Testis (tissue), 3 donors: Measurements from ENCODE around the gene YBX2. TPM values are rescaled to one million over a fixed set of nuclear protein-coding genes. Genes with fewer than 3 reads are reported as not detected.
A peak's percentile ranks its signal among the peaks of the same experiment; 100 is the strongest.

Experiments used
- DNase-seq: peaks from one replicate; pipeline ENCODE4 v3.0.0-alpha.2; 2019
- H3K27ac ChIP-seq, 2 donors: fragments of 200-600 bp; sonication (generic); one replicate each; pipeline ENCODE4 v1.5.1; 2019
- H3K27me3 ChIP-seq: fragments of 200-600 bp; sonication (generic); one replicate; pipeline ENCODE4 v1.5.1; 2019
- H3K36me3 ChIP-seq: fragments of 200-600 bp; sonication (generic); one replicate; pipeline ENCODE4 v1.5.1; 2017; ENCODE audit warnings: low read depth; ENCODE audit errors: missing control alignments
- H3K4me1 ChIP-seq: fragments of 200-600 bp; sonication (generic); one replicate; pipeline ENCODE4 v1.5.1; 2019
- H3K4me3 ChIP-seq, 2 donors: fragments of 200-600 bp; sonication (generic); one replicate each; pipeline ENCODE4 v1.5.1; 2017 to 2019
- H3K9me3 ChIP-seq: fragments of 200-600 bp; sonication (generic); one replicate; pipeline ENCODE4 v1.5.1; 2017
- CTCF ChIP-seq, 3 experiments: fragments of 450-650 bp in 2 of 3; fragments of 200-600 bp in 1 of 3; sonication (generic) in 1 of 3; IDR thresholded peaks; one replicate each; pipeline ENCODE4 v1.5.1; 2016 to 2019; ENCODE audit warnings: antibody characterized with exemption in 3 of 3, mild to moderate bottlenecking in 2 of 3, moderate library complexity in 1 of 3
- POLR2A ChIP-seq: fragments of 450-650 bp; IDR thresholded peaks from one replicate; pipeline ENCODE4 v1.6.1; 2017; ENCODE audit warnings: antibody characterized with exemption, mild to moderate bottlenecking, moderate library complexity
- WGBS, 2 donors: methylation state at CpG; one replicate each; pipeline ENCODE4 v1.1.5; 2018; 5-methylcytosine and 5-hydroxymethylcytosine counted together
- intact Hi-C: fragments of 100-400 bp; cut with DNase I; formaldehyde crosslinking; loops from one replicate; pipeline ENCODE4 v1.15.1; 2023; ENCODE audit warnings: low total_unique reads
- polyA plus RNA-seq: library from polyadenylated mRNA; stranded (reverse); fragments of 350-450 nt; fragmentation: Illumina TruSeq; extraction: RNeasy Lipid Tissue Mini Kit (QIAGEN cat#74804); gene quantifications from one replicate; pipeline ENCODE4 v1.2.3, GENCODE V29; 2014; ENCODE audit warnings: low read depth, low replicate concordance; ENCODE audit not compliant: insufficient read depth
- total RNA-seq, 2 donors: library from RNA; depleted of rRNA; stranded (reverse); fragments of >200 nt; gene quantifications; one replicate each; pipeline ENCODE4 v1.2.3, GENCODE V29; 2016

YBX2 gene
- total and polyA plus RNA-seq, 3 donors from 2014 or later, result 276 to 1,120 (median 549) TPM

DNA sequence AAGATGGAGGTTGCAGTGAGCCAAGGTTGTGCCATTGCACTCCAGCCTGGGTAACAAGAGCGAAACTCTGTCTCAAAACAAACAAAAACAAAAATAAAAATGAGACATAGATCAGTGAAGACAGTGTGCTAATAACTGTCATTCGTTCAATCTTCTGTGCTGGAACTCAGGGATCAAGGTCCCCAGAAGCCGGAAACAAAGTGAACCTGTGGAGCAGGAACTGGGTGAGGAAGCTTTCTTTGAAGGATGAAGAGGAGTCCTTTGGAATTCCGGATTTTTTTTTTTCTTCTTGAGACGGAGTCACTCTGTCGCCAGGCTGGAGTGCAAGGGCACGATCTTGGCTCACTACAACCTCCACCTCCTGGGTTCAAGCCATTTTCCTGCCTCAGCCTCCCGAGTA is 15.0 kb downstream of the YBX2 start:
- Histone ChIP-seq H3K9me3 (no peaks in the 10 kb centered on the region), H3K4me1 (peaks cover 12% of the 10 kb centered on the region), H3K36me3 (no peaks in the 10 kb centered on the region), H3K4me3 (no peak overlapping the region), H3K27me3 (no peaks in the 10 kb centered on the region), H3K27ac (no peak overlapping the region)
- WGBS, 2 donors, result 88 to 89% methylated on average over 8 of the region's 8 CpGs
- intact Hi-C loops, result no loop called here
- DNase-seq, result no peak
- no peak for TF ChIP-seq POLR2A
- TF ChIP-seq CTCF (IDR thresholded peaks at IDR 0.05), result no peak

DNA sequence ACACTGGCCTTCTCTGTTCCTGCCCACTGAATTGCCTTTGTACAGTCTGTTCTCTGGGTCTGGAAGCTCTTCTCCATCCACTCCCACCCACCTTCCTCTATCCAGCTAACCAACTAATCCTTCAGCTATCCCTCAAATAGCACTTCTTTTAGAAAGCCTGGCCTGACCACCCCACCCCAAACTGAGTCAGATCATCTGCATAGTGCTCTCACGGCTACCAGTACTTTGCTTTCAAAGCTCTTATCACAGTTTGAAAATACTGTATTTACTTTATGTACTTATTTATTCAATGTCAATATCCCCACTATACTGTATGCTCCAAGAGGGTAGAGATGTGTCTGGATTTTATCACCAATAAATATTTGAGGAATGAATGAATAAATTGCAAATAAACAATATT is 27.7 kb downstream of the YBX2 start:
- intact Hi-C loops, result no loop called here
- no peak for DNase-seq
- TF ChIP-seq POLR2A, result no peak
- no peak for TF ChIP-seq CTCF (IDR thresholded peaks at IDR 0.05)
- H3K27ac ChIP-seq, result no peak overlapping the region
- H3K27me3 ChIP-seq, result no peaks in the 10 kb centered on the region
- no peaks in the 10 kb centered on the region for H3K4me1 ChIP-seq
- no peaks in the 10 kb centered on the region for H3K36me3 ChIP-seq
- H3K4me3 ChIP-seq, result no peak overlapping the region
- 43 to 83% methylated on average over 1 of the region's 1 CpG for WGBS, 2 donors
- no peaks in the 10 kb centered on the region for H3K9me3 ChIP-seq

DNA sequence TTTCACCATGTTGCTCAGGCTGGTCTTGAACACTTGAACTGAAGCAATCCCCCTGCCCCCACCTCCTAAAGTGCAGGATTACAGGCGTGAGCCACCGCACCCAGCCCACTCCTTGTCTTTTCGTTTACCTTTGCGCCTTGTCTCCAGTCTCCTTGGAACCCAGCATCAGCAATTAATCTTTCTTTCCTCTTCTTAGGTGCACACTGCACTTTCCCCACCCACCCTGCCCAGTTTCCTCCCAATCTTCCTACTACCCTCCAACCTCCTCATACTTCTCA is 30.7 kb downstream of the YBX2 start:
- WGBS, 2 donors, result 28 to 53% methylated on average over 4 of the region's 4 CpGs
- TF ChIP-seq POLR2A (no peak), CTCF (IDR thresholded peaks at IDR 0.05) (no peak)
- Histone ChIP-seq H3K27ac (no peak overlapping the region), H3K27me3 (no peaks in the 10 kb centered on the region), H3K9me3 (no peaks in the 10 kb centered on the region), H3K4me1 (peaks cover 8% of the 10 kb centered on the region), H3K4me3 (no peak overlapping the region), H3K36me3 (no peaks in the 10 kb centered on the region)
- intact Hi-C loops, result no loop called here
- no peak for DNase-seq

DNA sequence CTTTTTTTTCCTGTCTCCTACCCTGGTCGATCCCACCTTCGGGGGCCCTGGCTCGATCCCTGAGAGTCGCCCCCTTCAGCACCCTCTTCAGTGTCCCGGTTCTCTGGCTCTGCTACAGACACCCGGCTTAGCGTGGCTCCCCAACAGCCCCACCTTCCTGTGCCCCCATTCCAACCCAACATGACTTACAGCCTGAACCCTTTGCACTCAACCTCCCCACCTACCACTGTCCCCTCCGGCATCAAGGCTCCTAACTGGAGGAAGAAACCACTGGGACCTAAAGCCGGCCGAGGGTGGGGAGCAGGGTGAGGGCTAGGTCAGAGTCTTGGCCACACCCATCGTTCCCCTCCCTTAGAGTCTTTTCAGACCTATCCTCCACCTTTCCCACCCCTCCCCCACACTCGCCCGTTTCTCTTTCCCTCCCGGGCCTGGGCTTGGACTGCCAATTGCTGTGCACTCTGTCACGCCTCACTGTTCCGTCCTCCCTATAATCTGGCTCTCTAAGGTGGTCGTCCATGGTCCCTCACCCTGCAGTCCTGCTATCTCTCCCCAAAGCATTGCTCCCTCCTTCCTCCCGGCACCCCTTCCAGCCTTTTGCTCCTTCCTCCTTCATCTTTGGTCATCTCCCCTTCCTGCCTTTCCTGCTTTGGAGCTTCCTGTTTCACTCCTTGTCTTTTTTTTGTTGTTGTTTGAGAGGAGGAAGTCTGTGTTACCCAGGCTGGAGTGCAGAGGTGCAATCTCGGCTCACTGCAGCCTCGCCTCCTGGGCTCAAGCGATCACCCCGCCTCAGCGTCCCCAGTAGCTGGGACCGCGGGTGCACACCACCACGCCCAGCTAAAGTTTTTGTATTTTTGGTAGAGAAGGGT is 31.3 kb downstream of the YBX2 start:
- TF ChIP-seq CTCF (IDR thresholded peaks at IDR 0.05) (no peak), POLR2A (no peak)
- intact Hi-C loops, result no loop called here
- no peaks in the 10 kb centered on the region for H3K27me3 ChIP-seq

More for the DNA sequence above, 31.3 kb downstream of the YBX2 start:
- H3K27ac ChIP-seq, result no peak overlapping the region
- H3K4me1 ChIP-seq, result peaks cover 8% of the 10 kb centered on the region
- no peaks in the 10 kb centered on the region for H3K9me3 ChIP-seq
- 9 to 10% methylated on average over 26 of the region's 26 CpGs for WGBS, 2 donors
- H3K4me3 ChIP-seq, result peak overlapping the region in 1 of 2 donors; percentile 12
- H3K36me3 ChIP-seq, result no peaks in the 10 kb centered on the region
- DNase-seq, result no peak
